HG03139 (cell line): ENCODE data around the gene PLEKHA1.

ENCODE experiments used
- ATAC-seq: cut with Tn5 transposase; IDR thresholded peaks from one replicate; pipeline ENCODE4 v1.9.1; 2021; ENCODE audit not compliant: unreplicated experiment

PLEKHA1 gene

GRCh38 chr10:122475591-122476332 is 101.3 kb downstream of the PLEKHA1 start:
- no peak for ATAC-seq

DNA sequence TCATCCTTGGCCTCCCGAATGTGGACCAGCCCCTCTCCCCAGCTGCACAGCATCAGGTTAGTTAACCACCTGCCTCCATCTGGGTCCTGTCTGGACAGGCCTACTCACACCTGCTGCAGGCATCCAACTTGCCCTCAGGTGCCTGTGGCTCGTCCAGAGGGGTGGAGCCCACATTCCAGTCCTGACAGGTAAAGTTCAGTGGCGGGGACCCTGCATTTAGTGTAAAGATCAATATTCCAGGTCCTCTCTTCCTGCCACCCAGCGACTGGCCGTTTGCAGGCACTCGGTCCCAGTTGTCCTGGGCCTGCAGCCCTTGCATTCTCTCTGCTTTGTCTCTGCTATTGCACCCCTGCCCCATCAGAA is 101.8 kb downstream of the PLEKHA1 start:
- no peak for ATAC-seq

GRCh38 chr10:122477436-122477835 is 102.9 kb downstream of the PLEKHA1 start:
- ATAC-seq: no peak

GRCh38 chr10:122478971-122479370 is 104.5 kb downstream of the PLEKHA1 start:
- no peak for ATAC-seq

- ATAC-seq: no peak
These were observed 105.8 kb downstream of the PLEKHA1 start for GRCh38 chr10:122480146-122480833.

GRCh38 chr10:122481296-122482056 is 107.0 kb downstream of the PLEKHA1 start:
- no peak for ATAC-seq
